ENCODE results near the gene NQO2. TPM values are rescaled to one million over a fixed set of nuclear protein-coding genes. Genes with fewer than 3 reads are reported as not detected.

The NQO2 gene
- total RNA-seq, 1 donor from 2014 or later: 51.1 TPM

DNA sequence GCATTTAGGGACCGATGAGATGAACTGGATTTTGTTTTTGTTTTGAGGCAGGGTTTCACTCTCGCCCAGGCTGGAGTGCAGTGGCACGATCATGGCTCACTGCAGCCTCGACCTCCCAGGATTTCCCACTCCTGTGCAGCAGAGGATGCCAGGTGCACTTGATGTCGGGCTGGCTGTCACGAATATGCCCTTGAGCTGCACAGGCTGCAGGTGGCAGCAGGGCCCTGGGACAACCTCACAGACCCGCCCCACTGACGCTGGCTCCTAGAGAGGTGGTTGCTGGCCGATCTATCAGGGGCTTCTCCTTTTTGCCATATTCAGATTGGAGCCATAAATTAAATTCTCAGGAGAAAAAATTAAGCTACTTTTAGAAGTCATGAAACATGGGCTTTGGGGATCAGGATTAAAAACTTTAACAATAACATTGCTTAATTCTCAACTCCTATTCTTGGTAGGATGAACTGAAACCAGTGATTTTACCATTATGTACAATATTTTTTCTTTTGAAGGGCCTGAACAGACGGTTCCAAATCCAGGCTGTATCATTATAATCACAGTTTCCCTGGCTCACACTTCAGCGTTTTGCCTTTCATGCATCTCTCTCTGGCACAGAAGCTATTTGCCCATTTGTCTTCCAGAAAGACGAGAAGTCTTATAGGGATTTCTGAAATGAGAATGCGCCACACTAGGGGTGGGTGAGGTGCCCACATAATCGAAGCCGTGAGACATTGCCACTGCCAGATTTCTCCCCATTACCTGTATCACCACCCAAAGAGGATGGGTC, 32.4 kb downstream of the NQO2 start:
- peaks cover 6% of the 10 kb centered on the region for H3K9me3 ChIP-seq (replicated peaks)
- no peak overlapping the region for H3K4me3 ChIP-seq
- no peak overlapping the region for H3K27ac ChIP-seq (replicated peaks)
- no peaks in the 10 kb centered on the region for H3K27me3 ChIP-seq (ENCODE audit: low read depth)
- H3K4me1 ChIP-seq: no peaks in the 10 kb centered on the region
- intact Hi-C loops (cut with micrococcal nuclease): no loop called here
- H3K36me3 ChIP-seq: no peaks in the 10 kb centered on the region
- TF ChIP-seq, protein P1, sequence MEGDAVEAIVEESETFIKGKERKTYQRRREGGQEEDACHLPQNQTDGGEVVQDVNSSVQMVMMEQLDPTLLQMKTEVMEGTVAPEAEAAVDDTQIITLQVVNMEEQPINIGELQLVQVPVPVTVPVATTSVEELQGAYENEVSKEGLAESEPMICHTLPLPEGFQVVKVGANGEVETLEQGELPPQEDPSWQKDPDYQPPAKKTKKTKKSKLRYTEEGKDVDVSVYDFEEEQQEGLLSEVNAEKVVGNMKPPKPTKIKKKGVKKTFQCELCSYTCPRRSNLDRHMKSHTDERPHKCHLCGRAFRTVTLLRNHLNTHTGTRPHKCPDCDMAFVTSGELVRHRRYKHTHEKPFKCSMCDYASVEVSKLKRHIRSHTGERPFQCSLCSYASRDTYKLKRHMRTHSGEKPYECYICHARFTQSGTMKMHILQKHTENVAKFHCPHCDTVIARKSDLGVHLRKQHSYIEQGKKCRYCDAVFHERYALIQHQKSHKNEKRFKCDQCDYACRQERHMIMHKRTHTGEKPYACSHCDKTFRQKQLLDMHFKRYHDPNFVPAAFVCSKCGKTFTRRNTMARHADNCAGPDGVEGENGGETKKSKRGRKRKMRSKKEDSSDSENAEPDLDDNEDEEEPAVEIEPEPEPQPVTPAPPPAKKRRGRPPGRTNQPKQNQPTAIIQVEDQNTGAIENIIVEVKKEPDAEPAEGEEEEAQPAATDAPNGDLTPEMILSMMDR (IDR thresholded peaks at IDR 0.05; ENCODE audit: borderline replicate concordance): no peak
- no peak for DNase-seq

- H3K4me1 ChIP-seq: no peaks in the 10 kb centered on the region
- H3K27me3 ChIP-seq (ENCODE audit: low read depth): no peaks in the 10 kb centered on the region
- TF ChIP-seq, protein P1 (IDR thresholded peaks at IDR 0.05; ENCODE audit: borderline replicate concordance): no peak
- H3K4me3 ChIP-seq: no peak overlapping the region
- no peaks in the 10 kb centered on the region for H3K36me3 ChIP-seq
- intact Hi-C loops (cut with micrococcal nuclease): no loop called here
- no peak for DNase-seq
- peaks cover 6% of the 10 kb centered on the region for H3K9me3 ChIP-seq (replicated peaks)
- H3K27ac ChIP-seq (replicated peaks): no peak overlapping the region
Observed at GRCh38 chr6:3032986-3033385, 33.3 kb downstream of the NQO2 start.

DNA sequence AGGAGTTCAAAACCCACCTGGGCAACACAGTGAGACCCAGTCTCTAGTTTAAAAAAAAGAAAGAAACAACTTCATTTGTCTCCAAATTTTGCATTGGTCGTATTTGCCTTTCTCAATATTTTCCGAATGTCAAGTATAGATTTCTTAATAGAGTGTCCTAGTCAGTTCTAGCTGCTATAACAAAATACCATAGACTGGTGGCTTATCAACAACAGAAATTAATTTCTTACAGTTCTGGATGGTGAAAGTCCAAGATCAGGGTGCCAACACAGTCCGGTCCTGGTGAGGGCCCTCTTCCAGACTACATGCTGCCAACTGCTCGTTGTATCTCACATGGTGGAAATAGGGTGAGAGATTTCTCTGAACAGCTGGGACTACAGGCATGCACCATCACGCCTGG, 34.0 kb downstream of the NQO2 start:
- peaks cover 6% of the 10 kb centered on the region for H3K9me3 ChIP-seq (replicated peaks)
- DNase-seq: no peak
- no peaks in the 10 kb centered on the region for H3K36me3 ChIP-seq
- H3K4me3 ChIP-seq: no peak overlapping the region
- H3K27ac ChIP-seq (replicated peaks): no peak overlapping the region
- intact Hi-C loops (cut with micrococcal nuclease): no loop called here
- no peaks in the 10 kb centered on the region for H3K4me1 ChIP-seq
- no peaks in the 10 kb centered on the region for H3K27me3 ChIP-seq (ENCODE audit: low read depth)
- TF ChIP-seq, protein P1 (IDR thresholded peaks at IDR 0.05; ENCODE audit: borderline replicate concordance): no peak

DNA sequence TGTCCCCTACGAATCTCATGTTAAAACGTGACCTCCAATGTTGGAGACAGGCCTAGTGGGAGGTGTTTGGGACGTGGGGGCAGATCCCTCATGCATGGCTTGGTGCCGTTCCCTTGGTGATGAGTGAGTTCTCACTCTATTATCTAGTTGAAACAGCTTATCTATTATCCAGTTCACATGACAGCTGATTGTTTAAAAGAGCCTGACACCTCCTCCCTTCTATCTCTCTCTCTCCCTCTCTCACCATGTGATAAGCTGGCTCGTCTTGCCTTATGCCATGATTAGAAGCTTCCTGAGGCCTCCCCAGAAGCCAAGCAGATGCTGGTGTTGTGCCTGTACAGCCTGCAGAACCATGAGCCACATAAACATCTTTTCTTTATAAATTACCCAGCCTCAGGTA, 35.7 kb downstream of the NQO2 start:
- Histone ChIP-seq H3K9me3 (replicated peaks) (peaks cover 6% of the 10 kb centered on the region), H3K4me1 (no peaks in the 10 kb centered on the region), H3K4me3 (no peak overlapping the region), H3K27ac (replicated peaks) (no peak overlapping the region), H3K36me3 (no peaks in the 10 kb centered on the region), H3K27me3 (ENCODE audit: low read depth) (no peaks in the 10 kb centered on the region)
- intact Hi-C loops (cut with micrococcal nuclease): no loop called here
- TF ChIP-seq, protein P1 (IDR thresholded peaks at IDR 0.05; ENCODE audit: borderline replicate concordance): no peak
- no peak for DNase-seq

GRCh38 chr6:3036861-3037637, 37.4 kb downstream of the NQO2 start:
- intact Hi-C loops (cut with micrococcal nuclease): no loop called here
- DNase-seq: no peak
- Histone ChIP-seq H3K27me3 (ENCODE audit: low read depth) (no peaks in the 10 kb centered on the region), H3K4me1 (peaks cover 10% of the 10 kb centered on the region), H3K27ac (replicated peaks) (no peak overlapping the region), H3K4me3 (no peak overlapping the region), H3K9me3 (replicated peaks) (peaks cover 6% of the 10 kb centered on the region), H3K36me3 (no peaks in the 10 kb centered on the region)
- TF ChIP-seq, protein P1 (IDR thresholded peaks at IDR 0.05; ENCODE audit: borderline replicate concordance): no peak
